ENCODE data around the gene ZNF668.

DNA sequence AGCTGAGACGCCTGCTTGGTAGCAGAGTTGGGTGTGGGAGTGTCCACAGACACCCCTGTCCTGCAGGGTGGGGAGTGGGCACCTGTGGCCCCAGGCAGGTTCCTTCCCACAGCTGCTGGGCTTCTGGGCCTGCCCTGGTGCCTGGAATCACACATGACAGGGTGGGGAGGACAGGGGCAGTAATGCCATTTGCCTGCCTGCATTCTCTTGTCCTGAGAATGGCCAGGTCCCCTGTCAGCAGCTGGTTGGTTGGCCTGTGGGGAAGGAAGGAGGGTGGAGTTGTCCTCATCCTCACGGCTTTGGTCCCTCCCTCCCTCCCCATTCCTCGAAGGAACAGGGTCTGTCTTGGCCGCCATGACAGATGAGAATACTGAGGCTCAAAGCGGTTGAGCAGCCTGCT lies 9.5 kb upstream of the ZNF668 start:
- TF ChIP-seq, protein P1, sequence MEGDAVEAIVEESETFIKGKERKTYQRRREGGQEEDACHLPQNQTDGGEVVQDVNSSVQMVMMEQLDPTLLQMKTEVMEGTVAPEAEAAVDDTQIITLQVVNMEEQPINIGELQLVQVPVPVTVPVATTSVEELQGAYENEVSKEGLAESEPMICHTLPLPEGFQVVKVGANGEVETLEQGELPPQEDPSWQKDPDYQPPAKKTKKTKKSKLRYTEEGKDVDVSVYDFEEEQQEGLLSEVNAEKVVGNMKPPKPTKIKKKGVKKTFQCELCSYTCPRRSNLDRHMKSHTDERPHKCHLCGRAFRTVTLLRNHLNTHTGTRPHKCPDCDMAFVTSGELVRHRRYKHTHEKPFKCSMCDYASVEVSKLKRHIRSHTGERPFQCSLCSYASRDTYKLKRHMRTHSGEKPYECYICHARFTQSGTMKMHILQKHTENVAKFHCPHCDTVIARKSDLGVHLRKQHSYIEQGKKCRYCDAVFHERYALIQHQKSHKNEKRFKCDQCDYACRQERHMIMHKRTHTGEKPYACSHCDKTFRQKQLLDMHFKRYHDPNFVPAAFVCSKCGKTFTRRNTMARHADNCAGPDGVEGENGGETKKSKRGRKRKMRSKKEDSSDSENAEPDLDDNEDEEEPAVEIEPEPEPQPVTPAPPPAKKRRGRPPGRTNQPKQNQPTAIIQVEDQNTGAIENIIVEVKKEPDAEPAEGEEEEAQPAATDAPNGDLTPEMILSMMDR (IDR thresholded peaks at IDR 0.05) = no peak
- TF ChIP-seq EP300 (IDR thresholded peaks at IDR 0.05) (no peak), POLR2AphosphoS5 (IDR thresholded peaks at IDR 0.05) (no peak), POLR2A (IDR thresholded peaks at IDR 0.05) (no peak)

Data from stomach (tissue), 4 donors.